SK-N-SH (cell line): ENCODE measurements around the gene SLCO6A1. TPM values are rescaled to one million over a fixed set of nuclear protein-coding genes. Genes with fewer than 3 reads are reported as not detected.

Experiments used
- CTCF ChIA-PET: fragments of 300-600, 350-600 bp; formaldehyde crosslinking; extraction: SDS; loops from one replicate; lab custom pipeline; 2021; lab: Yijun Ruan, JAX
- POLR2A ChIA-PET: fragments of 350-600 bp; sonication (Branson Sonifier 250); formaldehyde crosslinking; extraction: SDS; loops from one replicate; lab custom pipeline; 2020; ENCODE audit warnings: antibody characterized with exemption, inconsistent platforms; lab: Yijun Ruan, JAX
- DNase-seq: peaks from one replicate; pipeline ENCODE4 v3.0.0; 2012
- H2AFZ ChIP-seq: fragments of 200-600 bp; sonication (generic); 2 replicates; pipeline ENCODE4 v1.8.1; 2016; ENCODE audit warnings: antibody characterized with exemption, mild to moderate bottlenecking, low read depth
- H3F3A ChIP-seq: fragments of 200-600 bp; sonication (generic); replicated peaks from 2 replicates; pipeline ENCODE3; 2016; ENCODE audit warnings: antibody characterized with exemption, mild to moderate bottlenecking; ENCODE audit not compliant: insufficient read depth
- H3K27ac ChIP-seq, 2 experiments: fragments of 200-500 bp in 1 of 2; fragments of 200-600 bp in 1 of 2; sonication (Bioruptor generic) in 1 of 2; sonication (generic), shearing (Covaris generic) in 1 of 2; 2 replicates each; pipeline versions ENCODE4 v1.5.1 to v1.6.1; 2014 to 2016; ENCODE audit warnings: low read depth in 2 of 2, inconsistent platforms in 1 of 2, low read length in 1 of 2, mild to moderate bottlenecking in 1 of 2, mixed read lengths in 1 of 2
- H3K27me3 ChIP-seq: fragments of 200-600 bp; sonication (generic), shearing (Covaris generic); 2 replicates; pipeline ENCODE4 v1.6.1; 2016; ENCODE audit warnings: mixed run types; ENCODE audit not compliant: insufficient read depth
- H3K36me3 ChIP-seq, 2 experiments: fragments of 200-500 bp in 1 of 2; fragments of 200-600 bp in 1 of 2; sonication (Bioruptor generic) in 1 of 2; sonication (generic) in 1 of 2; replicated peaks in 1 of 2; 2 replicates each; pipeline versions ENCODE3 to v1.5.1; 2014 to 2016; ENCODE audit warnings: low read length in 1 of 2, mild to moderate bottlenecking in 1 of 2; ENCODE audit not compliant: insufficient read depth in 2 of 2, control insufficient read depth in 1 of 2
- H3K4me1 ChIP-seq, 2 experiments: fragments of 200-500 bp in 1 of 2; fragments of 200-600 bp in 1 of 2; sonication (Bioruptor generic) in 1 of 2; sonication (generic), shearing (Covaris generic) in 1 of 2; 2 replicates each; pipeline versions ENCODE4 v1.5.1 to v1.6.1; 2014 to 2016; ENCODE audit warnings: low read depth in 1 of 2, low read length in 1 of 2, mixed run types in 1 of 2; ENCODE audit not compliant: insufficient read depth in 2 of 2, control insufficient read depth in 1 of 2
- H3K4me2 ChIP-seq: fragments of 200-600 bp; sonication (generic), shearing (Covaris generic); 2 replicates; pipeline ENCODE4 v1.6.1; 2017; ENCODE audit warnings: mixed run types
- H3K4me3 ChIP-seq, 2 experiments: fragments of 200-500 bp in 1 of 2; fragments of 200-600 bp in 1 of 2; sonication (Bioruptor generic) in 1 of 2; sonication (generic), shearing (Covaris generic) in 1 of 2; 2 replicates each; pipeline versions ENCODE4 v1.5.1 to v1.8.1; 2014 to 2016; ENCODE audit warnings: low read depth in 2 of 2, inconsistent platforms in 1 of 2, low read length in 1 of 2, mild to moderate bottlenecking in 1 of 2, mixed read lengths in 1 of 2, moderate library complexity in 1 of 2
- H3K79me2 ChIP-seq: fragments of 200-600 bp; sonication (generic); 2 replicates; pipeline ENCODE4 v1.8.1; 2017; ENCODE audit warnings: mild to moderate bottlenecking; ENCODE audit not compliant: insufficient read depth
- H3K9ac ChIP-seq: fragments of 200-600 bp; sonication (generic); 2 replicates; pipeline ENCODE4 v1.6.1; 2017; ENCODE audit warnings: mixed run types
- H3K9me2 ChIP-seq: fragments of 200-600 bp; sonication (generic); 2 replicates; pipeline ENCODE4 v1.6.1; 2017; ENCODE audit warnings: mixed run types
- H3K9me3 ChIP-seq: fragments of 200-600 bp; sonication (generic); 2 replicates; pipeline ENCODE4 v1.6.1; 2017; ENCODE audit warnings: mixed run types, mild to moderate bottlenecking, moderate library complexity
- H4K20me1 ChIP-seq: fragments of 200-600 bp; sonication (generic); 2 replicates; pipeline ENCODE4 v1.6.1; 2017; ENCODE audit warnings: mild to moderate bottlenecking, mixed run types; ENCODE audit not compliant: insufficient read depth
- CHD2 ChIP-seq: fragments of 150-350 bp; IDR thresholded peaks from 2 replicates; pipeline ENCODE4 v1.6.1; 2018; ENCODE audit warnings: low read length; ENCODE audit not compliant: partially characterized antibody
- CTCF ChIP-seq: fragments of 200-600 bp; sonication (generic); IDR thresholded peaks from 2 replicates; pipeline ENCODE4 v1.6.1; 2017; ENCODE audit warnings: antibody characterized with exemption, mild to moderate bottlenecking, moderate library complexity
- EP300 ChIP-seq, 2 experiments: IDR thresholded peaks; 2 replicates each; pipeline versions ENCODE4 v1.4.0 to v1.6.1; 2012; ENCODE audit warnings: borderline replicate concordance in 1 of 2, low read depth in 1 of 2, low read length in 1 of 2
- EZH2phosphoT487 ChIP-seq: fragments of 200-600 bp; sonication (generic); IDR thresholded peaks from 2 replicates; pipeline ENCODE4 v1.6.1; 2017; ENCODE audit warnings: low read depth, mixed run types, mild to moderate bottlenecking, antibody characterized with exemption, moderate library complexity, borderline replicate concordance
- FOSL2 ChIP-seq: IDR thresholded peaks from 2 replicates; pipeline ENCODE4 v1.4.0; 2012; ENCODE audit warnings: low read depth, mild to moderate bottlenecking, moderate library complexity, borderline replicate concordance
- FOXJ3 ChIP-seq: sonication (generic); formaldehyde crosslinking; IDR thresholded peaks from 2 replicates; pipeline ENCODE4 v1.5.1; 2020; ENCODE audit warnings: mild to moderate bottlenecking, missing genetic modification reagents
- GABPA ChIP-seq: IDR thresholded peaks from 2 replicates; pipeline ENCODE4 v1.4.0; 2012; ENCODE audit warnings: low read depth, mild to moderate bottlenecking
- IRF3 ChIP-seq: fragments of 150-350 bp; IDR thresholded peaks from 2 replicates; pipeline ENCODE4 v1.6.1; 2016; ENCODE audit warnings: mild to moderate bottlenecking, low read depth, low read length
- MAX ChIP-seq: IDR thresholded peaks from 2 replicates; pipeline ENCODE4 v1.4.0; 2012; ENCODE audit warnings: low read depth
- MXI1 ChIP-seq: IDR thresholded peaks from 2 replicates; pipeline ENCODE4 v1.6.1; 2012; ENCODE audit warnings: mild to moderate bottlenecking, low read depth, low read length, improper control_type of control experiment
- NFIC ChIP-seq: IDR thresholded peaks from 2 replicates; pipeline ENCODE4 v1.4.0; 2012; ENCODE audit warnings: borderline replicate concordance
- NRF1 ChIP-seq: IDR thresholded peaks from 2 replicates; pipeline ENCODE4 v1.6.1; 2012; ENCODE audit warnings: low read depth, mild to moderate bottlenecking, low read length
- RCOR1 ChIP-seq: fragments of 150-350 bp; IDR thresholded peaks from 2 replicates; pipeline ENCODE4 v1.6.1; 2017; ENCODE audit warnings: antibody characterized with exemption, low read length
- SIN3A ChIP-seq: IDR thresholded peaks from 2 replicates; pipeline ENCODE4 v1.6.1; 2012; ENCODE audit warnings: low read depth, mild to moderate bottlenecking, low read length, moderate library complexity, borderline replicate concordance
- SMC3 ChIP-seq: IDR thresholded peaks from 2 replicates; pipeline ENCODE4 v1.6.1; 2012; ENCODE audit warnings: low read depth, low read length, improper control_type of control experiment
- TEAD4 ChIP-seq: IDR thresholded peaks from 2 replicates; pipeline ENCODE4 v1.4.0; 2012; ENCODE audit warnings: mild to moderate bottlenecking, borderline replicate concordance; ENCODE audit not compliant: insufficient read depth
- USF1 ChIP-seq: IDR thresholded peaks from 2 replicates; pipeline ENCODE4 v1.4.0; 2012; ENCODE audit warnings: low read depth, borderline replicate concordance
- USF2 ChIP-seq: fragments of 150-350 bp; IDR thresholded peaks from 2 replicates; pipeline ENCODE4 v1.6.1; 2017; ENCODE audit warnings: antibody characterized with exemption, low read length, low read depth, borderline replicate concordance
- YY1 ChIP-seq: IDR thresholded peaks from 2 replicates; pipeline ENCODE4 v1.4.0; 2012; ENCODE audit warnings: low read depth, mild to moderate bottlenecking
- ZBTB33 ChIP-seq: IDR thresholded peaks from 2 replicates; pipeline ENCODE4 v1.4.0; 2012; ENCODE audit warnings: low read depth, borderline replicate concordance
- WGBS: methylation state at CpG from one replicate; pipeline ENCODE4 v1.1.6; 2017; ENCODE audit warnings: low lambda C conversion rate; 5-methylcytosine and 5-hydroxymethylcytosine counted together
- polyA plus RNA-seq, 3 experiments: library from polyadenylated mRNA; depleted of rRNA; stranded (reverse); fragments of >200 nt; gene quantifications; 2 replicates each; pipeline ENCODE4 v1.2.3, GENCODE V29; 2012

SLCO6A1 gene
- polyA plus RNA-seq, 1 of the 3 experiments (the other 2 are of a cell fraction) = not detected

GRCh38 chr5:102375876-102376275, 122.9 kb downstream of the SLCO6A1 start:
- Histone ChIP-seq H3K27me3 (no peaks in the 10 kb centered on the region), H3K9me3 (no peaks in the 10 kb centered on the region), H4K20me1 (no peaks in the 10 kb centered on the region), H3K79me2 (no peaks in the 10 kb centered on the region), H3F3A (no peaks in the 10 kb centered on the region), H3K4me2 (no peak overlapping the region), H3K36me3 (no peaks in the 10 kb centered on the region), H3K9ac (no peak overlapping the region), H3K9me2 (no peaks in the 10 kb centered on the region), H3K4me1 (no peaks in the 10 kb centered on the region), H2AFZ (no peak overlapping the region), H3K4me3 (no peak overlapping the region), H3K27ac (no peak overlapping the region)
- 39% methylated on average over 2 of the region's 2 CpGs for WGBS
- ChIA-PET CTCF (no interaction called here), POLR2A (no interaction called here)
- TF ChIP-seq SMC3 (no peak), ZBTB33 (no peak), NFIC (no peak), GABPA (no peak), MXI1 (no peak), USF1 (no peak), EP300 (IDR thresholded peaks at IDR 0.05; ENCODE audit: borderline replicate concordance in 1 of 2, low read depth in 1 of 2, low read length in 1 of 2) (no peak), IRF3 (no peak)
- no peak for DNase-seq

GRCh38 chr5:102375272-102375671, 123.5 kb downstream of the SLCO6A1 start:
- Histone ChIP-seq H3K9me2 (no peaks in the 10 kb centered on the region), H3K4me3 (no peak overlapping the region), H3K27me3 (no peaks in the 10 kb centered on the region), H3F3A (no peaks in the 10 kb centered on the region), H3K27ac (no peak overlapping the region), H4K20me1 (no peaks in the 10 kb centered on the region), H3K9me3 (no peaks in the 10 kb centered on the region), H3K4me1 (no peaks in the 10 kb centered on the region), H3K9ac (no peak overlapping the region), H3K79me2 (no peaks in the 10 kb centered on the region), H3K36me3 (no peaks in the 10 kb centered on the region), H3K4me2 (no peak overlapping the region), H2AFZ (peak overlapping the region; percentile 45; the same call in 1 of the 2 replicates)
- ChIA-PET POLR2A (no interaction called here), CTCF (no interaction called here)
- DNase-seq = no peak
- TF ChIP-seq FOXJ3 (CRISPR knock-in tag) (no peak), SMC3 (no peak), EZH2phosphoT487 (no peak), CTCF (no peak), NRF1 (no peak), YY1 (no peak), SIN3A (no peak), TEAD4 (no peak), USF2 (no peak), MAX (no peak), RCOR1 (no peak), CHD2 (no peak), FOSL2 (no peak), USF1 (no peak)
- 5% methylated on average over 1 of the region's 1 CpG for WGBS
